B cell (primary cell): Measurements from ENCODE around the gene NHSL2. TPM values are rescaled to one million over a fixed set of nuclear protein-coding genes. Genes with fewer than 3 reads are reported as not detected.

Source experiments
- ATAC-seq: fragments of 200-7000 bp; cut with Tn5 transposase; one replicate; pipeline ENCODE4 v1.10.0; 2021; ENCODE audit warnings: low read depth, mild to moderate bottlenecking, moderate number of reproducible peaks, moderate library complexity
- CTCF ChIA-PET: fragments of 350-600 bp; sonication (Branson Sonifier 250); formaldehyde crosslinking; loops from one replicate; lab custom pipeline; 2021; ENCODE audit warnings: antibody characterized with exemption, inconsistent platforms; lab: Charles Lee
- POLR2A ChIA-PET: fragments of 350-600 bp; sonication (Branson Sonifier 250); formaldehyde crosslinking; loops from one replicate; lab custom pipeline; 2021; ENCODE audit warnings: antibody characterized with exemption; lab: Charles Lee
- DNase-seq: peaks from one replicate; pipeline ENCODE4 v3.0.0; 2013
- H2AFZ ChIP-seq: 2 replicates; pipeline ENCODE4 v1.6.1; 2012; ENCODE audit warnings: mild to moderate bottlenecking, low read depth, low read length; ENCODE audit not compliant: insufficient read depth, poor library complexity, severe bottlenecking
- H3K27ac ChIP-seq, 2 donors: 1 replicate in 1 of 2; 2 replicates in 1 of 2; pipeline ENCODE4 v1.5.1; 2012 to 2013; ENCODE audit warnings: low read length in 2 of 2, mild to moderate bottlenecking in 2 of 2, moderate library complexity in 1 of 2
- H3K27me3 ChIP-seq, 4 experiments: fragments of 200-600 bp in 1 of 4; sonication (generic) in 1 of 4; replicated peaks in 1 of 4; 1 replicate in 2 of 4; 2 replicates in 2 of 4; pipeline versions ENCODE4 v1.6.1 to v1.7.0; 2013 to 2016; ENCODE audit warnings: low read length in 3 of 4, mild to moderate bottlenecking in 2 of 4, mixed read lengths in 1 of 4, moderate library complexity in 1 of 4; ENCODE audit not compliant: insufficient read depth in 4 of 4, control insufficient read depth in 3 of 4; ENCODE audit errors: control extremely low read depth in 1 of 4
- H3K36me3 ChIP-seq, 2 experiments: replicated peaks in 1 of 2; 1 replicate in 1 of 2; 2 replicates in 1 of 2; pipeline versions ENCODE4 v1.6.1 to v1.7.1; 2013; ENCODE audit warnings: low read length in 1 of 2; ENCODE audit not compliant: insufficient read depth in 2 of 2, control insufficient read depth in 1 of 2; ENCODE audit errors: control extremely low read depth in 1 of 2, extremely low read depth in 1 of 2
- H3K4me1 ChIP-seq, 2 donors: fragments of 200-600 bp in 1 of 2; sonication (generic) in 1 of 2; 1 replicate in 1 of 2; 2 replicates in 1 of 2; pipeline versions ENCODE4 v1.5.1 to v1.6.1; 2013 to 2017; ENCODE audit warnings: low read length in 2 of 2; ENCODE audit not compliant: control insufficient read depth in 2 of 2, insufficient read depth in 2 of 2
- H3K4me2 ChIP-seq: replicated peaks from 2 replicates; pipeline ENCODE3; 2012; ENCODE audit warnings: mild to moderate bottlenecking, low read depth, low read length; ENCODE audit not compliant: poor library complexity, severe bottlenecking
- H3K4me3 ChIP-seq, 5 experiments: fragments of 200-600 bp in 1 of 5; sonication (generic) in 1 of 5; 1 replicate in 3 of 5; 2 replicates in 2 of 5; pipeline versions ENCODE4 v1.5.1 to v1.7.0; 2011 to 2016; ENCODE audit warnings: low read length in 4 of 5, mild to moderate bottlenecking in 4 of 5, low read depth in 2 of 5, control low read depth in 1 of 5, moderate library complexity in 1 of 5; ENCODE audit not compliant: insufficient read depth in 1 of 5; ENCODE audit errors: control extremely low read depth in 1 of 5, extremely low read depth in 1 of 5
- H3K79me2 ChIP-seq: fragments of 200-600 bp; sonication (generic); one replicate; pipeline ENCODE4 v1.6.0; 2016; ENCODE audit warnings: low read length; ENCODE audit not compliant: control insufficient read depth, insufficient read depth
- H3K9ac ChIP-seq: fragments of 200-600 bp; sonication (generic); 2 replicates; pipeline ENCODE4 v1.6.1; 2017; ENCODE audit warnings: mild to moderate bottlenecking, low read length, moderate library complexity
- H3K9me3 ChIP-seq, 3 donors: one replicate each; pipeline versions ENCODE4 v1.6.1 to v1.7.1; 2013; ENCODE audit warnings: low read length in 2 of 3; ENCODE audit not compliant: control insufficient read depth in 2 of 3, insufficient read depth in 1 of 3; ENCODE audit errors: control extremely low read depth in 1 of 3
- H4K20me1 ChIP-seq: 2 replicates; pipeline ENCODE4 v1.6.0; 2012; ENCODE audit warnings: mild to moderate bottlenecking, low read length; ENCODE audit not compliant: insufficient read depth, control insufficient read depth, poor library complexity, severe bottlenecking
- H3K27ac Mint-ChIP-seq: one replicate; pipeline ENCODE4 v1.8.0; 2021; ENCODE audit warnings: mixed read lengths
- H3K27me3 Mint-ChIP-seq: one replicate; pipeline ENCODE4 v1.8.0; 2021; ENCODE audit warnings: mixed read lengths
- H3K4me1 Mint-ChIP-seq: one replicate; pipeline ENCODE4 v1.8.0; 2021; ENCODE audit warnings: mixed read lengths
- H3K4me3 Mint-ChIP-seq: one replicate; pipeline ENCODE4 v1.8.0; 2021; ENCODE audit warnings: mixed read lengths
- H3K9me3 Mint-ChIP-seq: one replicate; pipeline ENCODE4 v1.8.0; 2022; ENCODE audit warnings: mixed read lengths; ENCODE audit not compliant: insufficient read depth
- EZH2 ChIP-seq: IDR thresholded peaks from 2 replicates; pipeline ENCODE4 v1.6.1; 2012; ENCODE audit warnings: borderline replicate concordance, low read depth, mild to moderate bottlenecking, moderate library complexity, low read length; ENCODE audit not compliant: insufficient read depth, poor library complexity, severe bottlenecking
- WGBS: methylation state at CpG from one replicate; pipeline ENCODE4 v1.1.5; 2013; ENCODE audit warnings: missing lambda C conversion rate; ENCODE audit not compliant: insufficient coverage; 5-methylcytosine and 5-hydroxymethylcytosine counted together
- intact Hi-C: fragments of 100-400 bp; cut with micrococcal nuclease; formaldehyde crosslinking; loops from one replicate; pipeline ENCODE4 v1.10.0; 2022
- polyA plus RNA-seq: library from polyadenylated mRNA; depleted of rRNA; stranded (reverse); fragments of >200 nt; gene quantifications from 2 replicates; pipeline ENCODE4 v1.2.3, GENCODE V29; 2012
- total RNA-seq, 2 donors: library from RNA; stranded (reverse); fragments of 120-200 nt in 1 of 2; gene quantifications; 1 replicate in 1 of 2; 2 replicates in 1 of 2; pipeline versions ENCODE4 v1.2.3 to v1.2.4, GENCODE V29; 2013 to 2022
- TF ChIP-seq, protein P1 (sequence below): fragments of 200-600 bp; IDR thresholded peaks from one replicate; pipeline ENCODE4 v1.8.0; 2022; ENCODE audit warnings: antibody characterized with exemption, mild to moderate bottlenecking

The NHSL2 gene
- total and polyA plus RNA-seq, 2 donors (not counting 1 experiment from before 2014, with no cell fraction given): 0.16 to 1.7 TPM

DNA sequence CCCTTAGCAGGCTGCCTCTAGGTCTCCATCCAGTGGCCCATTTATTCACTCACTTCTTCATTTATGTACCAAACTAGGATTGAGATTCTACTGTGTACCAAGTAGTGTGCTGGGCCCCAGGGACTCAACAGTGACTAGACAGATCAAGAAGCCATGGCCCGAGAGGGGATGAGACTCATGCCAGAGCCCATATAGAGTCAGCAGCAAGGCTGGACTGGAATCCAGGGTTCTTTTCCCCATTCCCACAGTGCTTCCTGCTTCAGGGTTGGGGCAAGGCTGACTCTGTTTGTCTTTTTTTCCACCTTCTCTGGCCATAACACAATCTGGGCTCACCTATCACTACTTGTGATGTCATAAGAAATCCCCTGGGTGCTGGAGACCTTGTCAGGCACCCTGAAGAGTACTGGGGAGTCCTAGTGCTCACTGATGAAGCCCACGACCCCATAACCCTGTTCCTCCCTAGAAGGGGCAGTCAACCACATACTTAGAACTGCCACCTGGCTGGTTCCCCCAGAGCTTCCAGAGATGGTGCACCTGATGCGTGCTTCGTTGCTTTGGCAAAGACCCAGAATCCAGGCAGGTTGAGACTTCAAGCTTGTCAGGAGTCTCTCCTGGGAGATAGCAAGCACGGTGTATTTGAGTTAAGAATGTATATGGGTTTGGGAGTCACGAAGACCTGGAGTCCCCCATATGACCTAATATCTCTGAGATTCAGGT lies 214.8 kb downstream of the NHSL2 start:
- intact Hi-C loops: loop anchor here (1.0 to 2.0 kb wide), 5 partner anchors 17 to 126 kb away; no protein-coding TSS in a partner anchor
- DNase-seq: peak; percentile 13
- Mint-ChIP-seq H3K4me1 (peaks cover 40% of the 10 kb centered on the region), H3K4me3 (no peak overlapping the region), H3K27me3 (peaks cover 4% of the 10 kb centered on the region), H3K9me3 (no peaks in the 10 kb centered on the region), H3K27ac (no peak overlapping the region)
- ChIA-PET CTCF (interaction anchor here (1.3 to 7.9 kb wide), 13 partner anchors 10 to 151 kb away, joined by 3 to 108 read pairs (median 5); partner anchors contain the start of gene RPS4X), POLR2A (interaction anchor here (1.3 kb wide), 1 partner anchor 105 kb away, joined by 4 read pairs; no protein-coding TSS in a partner anchor)
- TF ChIP-seq, protein P1, sequence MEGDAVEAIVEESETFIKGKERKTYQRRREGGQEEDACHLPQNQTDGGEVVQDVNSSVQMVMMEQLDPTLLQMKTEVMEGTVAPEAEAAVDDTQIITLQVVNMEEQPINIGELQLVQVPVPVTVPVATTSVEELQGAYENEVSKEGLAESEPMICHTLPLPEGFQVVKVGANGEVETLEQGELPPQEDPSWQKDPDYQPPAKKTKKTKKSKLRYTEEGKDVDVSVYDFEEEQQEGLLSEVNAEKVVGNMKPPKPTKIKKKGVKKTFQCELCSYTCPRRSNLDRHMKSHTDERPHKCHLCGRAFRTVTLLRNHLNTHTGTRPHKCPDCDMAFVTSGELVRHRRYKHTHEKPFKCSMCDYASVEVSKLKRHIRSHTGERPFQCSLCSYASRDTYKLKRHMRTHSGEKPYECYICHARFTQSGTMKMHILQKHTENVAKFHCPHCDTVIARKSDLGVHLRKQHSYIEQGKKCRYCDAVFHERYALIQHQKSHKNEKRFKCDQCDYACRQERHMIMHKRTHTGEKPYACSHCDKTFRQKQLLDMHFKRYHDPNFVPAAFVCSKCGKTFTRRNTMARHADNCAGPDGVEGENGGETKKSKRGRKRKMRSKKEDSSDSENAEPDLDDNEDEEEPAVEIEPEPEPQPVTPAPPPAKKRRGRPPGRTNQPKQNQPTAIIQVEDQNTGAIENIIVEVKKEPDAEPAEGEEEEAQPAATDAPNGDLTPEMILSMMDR: no peak
- TF ChIP-seq EZH2: no peak
- WGBS: no CpG with 5 or more reads among the region's 6 CpGs
- Histone ChIP-seq H3K4me2 (no peak overlapping the region), H3K27ac (no peak overlapping the region), H3K9me3 (no peaks in the 10 kb centered on the region), H3K4me3 (no peak overlapping the region), H4K20me1 (no peaks in the 10 kb centered on the region), H3K9ac (no peak overlapping the region), H3K4me1 (peaks cover 18 to 38% of the 10 kb centered on the region in 2 donors), H2AFZ (no peak overlapping the region), H3K27me3 (peaks cover 0 to 4% (median 1%) of the 10 kb centered on the region in 4 experiments), H3K36me3 (no peaks in the 10 kb centered on the region), H3K79me2 (no peaks in the 10 kb centered on the region)
- ATAC-seq: no peak

DNA sequence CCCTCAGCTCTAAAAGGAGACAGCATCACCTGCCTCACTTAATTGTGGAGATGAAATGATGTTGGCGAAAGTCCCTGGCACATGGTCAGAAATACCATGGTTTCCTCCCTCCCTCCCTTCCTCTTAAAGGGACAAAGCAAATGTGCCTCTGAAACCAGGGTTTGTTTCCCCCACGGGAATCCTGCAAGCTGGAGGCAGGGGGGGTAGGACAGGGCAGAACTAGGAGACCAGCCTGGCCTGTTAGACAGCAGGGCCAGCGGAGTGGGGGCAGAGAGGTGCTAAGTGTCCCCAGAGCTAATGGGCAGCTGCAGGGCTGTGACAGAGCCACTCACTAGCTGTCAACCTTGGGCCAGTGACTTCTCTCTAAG lies 215.4 kb downstream of the NHSL2 start:
- Histone ChIP-seq H2AFZ (no peak overlapping the region), H3K36me3 (no peaks in the 10 kb centered on the region), H3K4me3 (no peak overlapping the region), H3K4me1 (peaks cover 16 to 33% of the 10 kb centered on the region in 2 donors), H4K20me1 (no peaks in the 10 kb centered on the region), H3K9me3 (no peaks in the 10 kb centered on the region), H3K4me2 (no peak overlapping the region), H3K79me2 (no peaks in the 10 kb centered on the region), H3K9ac (no peak overlapping the region), H3K27ac (no peak overlapping the region), H3K27me3 (peaks cover 0 to 4% (median 1%) of the 10 kb centered on the region in 4 experiments)
- WGBS: no CpG with 5 or more reads among the region's 3 CpGs
- H3K4me1 Mint-ChIP-seq: peaks cover 36% of the 10 kb centered on the region
- ATAC-seq (no peak), DNase-seq (peak; percentile 9)
- peaks cover 4% of the 10 kb centered on the region for H3K27me3 Mint-ChIP-seq
- intact Hi-C loops: loop anchor here (1.0 to 2.0 kb wide), 5 partner anchors 17 to 127 kb away; no protein-coding TSS in a partner anchor
- H3K27ac Mint-ChIP-seq: no peak overlapping the region
- CTCF ChIA-PET: interaction anchor here (1.0 to 7.9 kb wide), 17 partner anchors 10 to 151 kb away, joined by 3 to 108 read pairs (median 4); partner anchors contain the start of gene RPS4X
- H3K9me3 Mint-ChIP-seq: no peaks in the 10 kb centered on the region
- POLR2A ChIA-PET: interaction anchor here (1.3 kb wide), 1 partner anchor 106 kb away, joined by 4 read pairs; no protein-coding TSS in a partner anchor
- TF ChIP-seq, protein P1: no peak
- no peak for TF ChIP-seq EZH2
- H3K4me3 Mint-ChIP-seq: no peak overlapping the region
